Measurements from ENCODE around the gene MCTP2.

DNA sequence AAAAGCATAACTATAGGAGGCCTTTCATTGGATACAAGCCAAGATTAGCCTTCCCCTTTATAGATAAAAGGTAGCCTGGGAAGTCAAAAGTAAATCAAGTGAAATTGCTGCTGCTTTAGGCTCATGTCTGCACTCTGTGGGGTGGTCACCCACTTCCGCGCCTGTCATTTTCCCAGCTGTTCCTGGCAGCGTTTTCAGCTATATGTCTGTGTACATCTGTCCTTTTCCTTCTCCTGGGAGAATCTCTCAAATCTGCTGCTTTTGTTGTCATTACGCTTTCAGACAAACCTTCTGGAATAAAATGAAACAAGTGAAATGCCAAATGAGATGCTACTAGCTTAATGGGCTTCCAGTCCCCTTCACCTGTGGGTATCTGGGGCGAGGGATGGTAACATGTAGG is 211.8 kb downstream of the MCTP2 start:
- TF ChIP-seq, protein P1, sequence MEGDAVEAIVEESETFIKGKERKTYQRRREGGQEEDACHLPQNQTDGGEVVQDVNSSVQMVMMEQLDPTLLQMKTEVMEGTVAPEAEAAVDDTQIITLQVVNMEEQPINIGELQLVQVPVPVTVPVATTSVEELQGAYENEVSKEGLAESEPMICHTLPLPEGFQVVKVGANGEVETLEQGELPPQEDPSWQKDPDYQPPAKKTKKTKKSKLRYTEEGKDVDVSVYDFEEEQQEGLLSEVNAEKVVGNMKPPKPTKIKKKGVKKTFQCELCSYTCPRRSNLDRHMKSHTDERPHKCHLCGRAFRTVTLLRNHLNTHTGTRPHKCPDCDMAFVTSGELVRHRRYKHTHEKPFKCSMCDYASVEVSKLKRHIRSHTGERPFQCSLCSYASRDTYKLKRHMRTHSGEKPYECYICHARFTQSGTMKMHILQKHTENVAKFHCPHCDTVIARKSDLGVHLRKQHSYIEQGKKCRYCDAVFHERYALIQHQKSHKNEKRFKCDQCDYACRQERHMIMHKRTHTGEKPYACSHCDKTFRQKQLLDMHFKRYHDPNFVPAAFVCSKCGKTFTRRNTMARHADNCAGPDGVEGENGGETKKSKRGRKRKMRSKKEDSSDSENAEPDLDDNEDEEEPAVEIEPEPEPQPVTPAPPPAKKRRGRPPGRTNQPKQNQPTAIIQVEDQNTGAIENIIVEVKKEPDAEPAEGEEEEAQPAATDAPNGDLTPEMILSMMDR (CRISPR knock-in tag; IDR thresholded peaks at IDR 0.05), result no peak
- TF ChIP-seq, protein P2, sequence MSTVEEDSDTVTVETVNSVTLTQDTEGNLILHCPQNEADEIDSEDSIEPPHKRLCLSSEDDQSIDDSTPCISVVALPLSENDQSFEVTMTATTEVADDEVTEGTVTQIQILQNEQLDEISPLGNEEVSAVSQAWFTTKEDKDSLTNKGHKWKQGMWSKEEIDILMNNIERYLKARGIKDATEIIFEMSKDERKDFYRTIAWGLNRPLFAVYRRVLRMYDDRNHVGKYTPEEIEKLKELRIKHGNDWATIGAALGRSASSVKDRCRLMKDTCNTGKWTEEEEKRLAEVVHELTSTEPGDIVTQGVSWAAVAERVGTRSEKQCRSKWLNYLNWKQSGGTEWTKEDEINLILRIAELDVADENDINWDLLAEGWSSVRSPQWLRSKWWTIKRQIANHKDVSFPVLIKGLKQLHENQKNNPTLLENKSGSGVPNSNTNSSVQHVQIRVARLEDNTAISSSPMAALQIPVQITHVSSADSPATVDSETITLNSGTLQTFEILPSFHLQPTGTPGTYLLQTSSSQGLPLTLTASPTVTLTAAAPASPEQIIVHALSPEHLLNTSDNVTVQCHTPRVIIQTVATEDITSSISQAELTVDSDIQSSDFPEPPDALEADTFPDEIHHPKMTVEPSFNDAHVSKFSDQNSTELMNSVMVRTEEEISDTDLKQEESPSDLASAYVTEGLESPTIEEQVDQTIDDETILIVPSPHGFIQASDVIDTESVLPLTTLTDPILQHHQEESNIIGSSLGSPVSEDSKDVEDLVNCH (CRISPR knock-in tag; IDR thresholded peaks at IDR 0.05), result no peak
- TF ChIP-seq GABPA (IDR thresholded peaks at IDR 0.05; ENCODE audit: low read depth, low read length) (no peak), GABPA (CRISPR knock-in tag; IDR thresholded peaks at IDR 0.05; ENCODE audit: low read depth) (no peak), ZNF879 (CRISPR knock-in tag; IDR thresholded peaks at IDR 0.05) (no peak), EP300 (IDR thresholded peaks at IDR 0.05; ENCODE audit: low read depth in 2 of 2, low read length in 2 of 2) (no peak), EP300 (CRISPR knock-in tag; IDR thresholded peaks at IDR 0.05; ENCODE audit: borderline replicate concordance) (no peak), ZNF460 (CRISPR knock-in tag; IDR thresholded peaks at IDR 0.05; ENCODE audit: borderline replicate concordance) (no peak), RAD21 (CRISPR knock-in tag; IDR thresholded peaks at IDR 0.05) (no peak), ZNF24 (IDR thresholded peaks at IDR 0.05) (no peak), POLR2AphosphoS5 (IDR thresholded peaks at IDR 0.05; ENCODE audit: low read depth, low read length) (no peak), SUZ12 (IDR thresholded peaks at IDR 0.05; ENCODE audit: low read depth, low read length) (no peak), ATM (IDR thresholded peaks at IDR 0.05; ENCODE audit: borderline replicate concordance) (no peak)

Measured in HepG2 (cell line).